Coronary artery (tissue), 2 donors: ENCODE results near the gene SGMS1.

Experiments used
- DNase-seq: peaks from one replicate; pipeline ENCODE4 v3.0.0-alpha.2; 2017; ENCODE audit warnings: low spot score
- H3K27ac ChIP-seq, 2 donors: fragments of 200-600 bp; sonication (generic); one replicate each; pipeline ENCODE4 v1.5.1; 2016 to 2019
- H3K4me3 ChIP-seq: fragments of 200-600 bp; sonication (generic); 2 replicates; pipeline ENCODE4 v1.5.1; 2016; ENCODE audit warnings: mild to moderate bottlenecking, moderate library complexity
- CTCF ChIP-seq: fragments of 200-600 bp; sonication (generic); IDR thresholded peaks from one replicate; pipeline ENCODE4 v1.5.1; 2019; ENCODE audit warnings: antibody characterized with exemption

SGMS1 gene

GRCh38 chr10:50528206-50528605 lies 95.5 kb downstream of the SGMS1 start:
- Histone ChIP-seq H3K4me3 (no peak overlapping the region), H3K27ac (no peak overlapping the region)
- DNase-seq = no peak
- TF ChIP-seq CTCF = no peak

GRCh38 chr10:50527442-50528043 lies 96.2 kb downstream of the SGMS1 start:
- no peak overlapping the region for H3K27ac ChIP-seq
- TF ChIP-seq CTCF = no peak
- DNase-seq = no peak
- no peak overlapping the region for H3K4me3 ChIP-seq

GRCh38 chr10:50526185-50526584 lies 97.6 kb downstream of the SGMS1 start:
- no peak for DNase-seq
- TF ChIP-seq CTCF = no peak
- Histone ChIP-seq H3K4me3 (no peak overlapping the region), H3K27ac (no peak overlapping the region)

DNA sequence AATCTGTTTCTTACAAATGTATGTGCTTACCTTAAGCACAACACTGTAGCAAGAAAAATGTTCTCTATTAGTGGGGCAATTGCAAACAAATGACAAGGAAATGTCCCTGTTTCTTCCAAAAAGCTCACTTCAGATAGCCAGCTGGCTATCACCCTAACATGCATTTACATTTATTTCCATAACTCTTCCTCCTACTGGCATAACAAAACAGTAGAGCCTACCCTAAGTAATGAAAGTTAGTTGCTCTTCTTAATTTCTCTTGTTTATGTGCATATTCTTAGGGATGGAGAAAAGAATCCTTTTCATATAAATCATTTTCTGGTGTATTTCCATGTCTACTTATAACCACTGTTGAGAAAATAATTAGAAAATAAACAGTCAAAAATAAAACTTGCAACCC lies 100.4 kb downstream of the SGMS1 start:
- H3K4me3 ChIP-seq = no peak overlapping the region
- DNase-seq = no peak
- TF ChIP-seq CTCF = no peak
- no peak overlapping the region for H3K27ac ChIP-seq

DNA sequence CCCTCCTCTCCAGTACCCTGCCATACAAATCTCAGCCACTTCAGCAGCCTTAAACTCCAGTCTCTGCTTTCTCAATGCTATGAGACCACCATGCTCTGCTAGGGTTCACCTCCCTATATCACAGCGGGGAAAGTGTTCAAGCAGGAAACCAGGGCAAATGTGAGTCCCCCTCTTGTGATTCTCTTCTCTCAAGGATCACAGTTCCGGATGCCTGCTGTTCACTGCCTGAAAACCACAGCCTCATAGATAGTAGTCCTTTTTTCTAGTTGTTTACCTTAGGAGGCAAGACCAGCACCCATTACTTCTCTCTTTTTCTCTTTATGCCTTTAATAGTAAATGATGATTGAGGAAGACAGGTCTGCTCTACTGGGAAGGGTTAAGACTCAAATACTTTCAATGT lies 100.8 kb downstream of the SGMS1 start:
- DNase-seq = no peak
- no peak for TF ChIP-seq CTCF
- no peak overlapping the region for H3K27ac ChIP-seq
- no peak overlapping the region for H3K4me3 ChIP-seq

- no peak overlapping the region for H3K4me3 ChIP-seq
- TF ChIP-seq CTCF = no peak
- H3K27ac ChIP-seq = no peak overlapping the region
- no peak for DNase-seq
Measured at GRCh38 chr10:50520115-50520514, 103.6 kb downstream of the SGMS1 start.

GRCh38 chr10:50517626-50518025 lies 106.1 kb downstream of the SGMS1 start:
- no peak overlapping the region for H3K4me3 ChIP-seq
- no peak for DNase-seq

More at GRCh38 chr10:50517626-50518025, 106.1 kb downstream of the SGMS1 start:
- H3K27ac ChIP-seq = no peak overlapping the region
- TF ChIP-seq CTCF = no peak
